Muscle of arm (tissue), 12 donors: ENCODE measurements around the gene RAE1. TPM values are rescaled to one million over a fixed set of nuclear protein-coding genes. Genes with fewer than 3 reads are reported as not detected.

Experiments
- polyA plus RNA-seq, 12 donors: library from polyadenylated mRNA; unstranded; fragments of 120-200 nt; gene quantifications; one replicate each; pipeline ENCODE4 v1.2.1, GENCODE V29; 2013; ENCODE audit not compliant: insufficient read length in 12 of 12

The RAE1 gene
- polyA plus RNA-seq, 12 donors = 11.2 to 33.3 (median 27.5) TPM; not detected in 1

Other genes starting within 250 kb of the RAE1 start
- 10 to 100 TPM in 3 of 12 donors, 1 to 10 TPM in 8, not detected in 1; 3.3 to 27.2 (median 5.0) TPM for gene BMP7, start 84.6 kb upstream of the RAE1 start, polyA plus RNA-seq
- not detected for gene SPO11, start 21.5 kb upstream of the RAE1 start, polyA plus RNA-seq
- gene RBM38, start 40.1 kb downstream of the RAE1 start, polyA plus RNA-seq = 10 to 100 TPM in 11 of 12 donors, not detected in 1; 38.3 to 92.5 (median 54.2) TPM
- under 1 TPM in 10 of 12 donors, not detected in 2; 0.08 to 0.45 (median 0.20) TPM for gene CTCFL, start 173.9 kb downstream of the RAE1 start, polyA plus RNA-seq
- gene PCK1, start 209.9 kb downstream of the RAE1 start, polyA plus RNA-seq = under 1 TPM in 7 of 12 donors, not detected in 5; 0.10 to 0.99 (median 0.16) TPM